GM18502 (cell line): ENCODE measurements around the gene CAPG.
A peak's percentile ranks its signal among the peaks of the same experiment; 100 is the strongest.
"Not testable (repeated sequence)": the region's sequence is repeated elsewhere in the genome, so short reads cannot be mapped to it uniquely, and the experiment has no call there.

ENCODE experiments used
- ATAC-seq: cut with Tn5 transposase; IDR thresholded peaks from one replicate; pipeline ENCODE4 v1.9.1; 2021; ENCODE audit warnings: mild to moderate bottlenecking; ENCODE audit not compliant: unreplicated experiment, poor library complexity

Gene CAPG

DNA sequence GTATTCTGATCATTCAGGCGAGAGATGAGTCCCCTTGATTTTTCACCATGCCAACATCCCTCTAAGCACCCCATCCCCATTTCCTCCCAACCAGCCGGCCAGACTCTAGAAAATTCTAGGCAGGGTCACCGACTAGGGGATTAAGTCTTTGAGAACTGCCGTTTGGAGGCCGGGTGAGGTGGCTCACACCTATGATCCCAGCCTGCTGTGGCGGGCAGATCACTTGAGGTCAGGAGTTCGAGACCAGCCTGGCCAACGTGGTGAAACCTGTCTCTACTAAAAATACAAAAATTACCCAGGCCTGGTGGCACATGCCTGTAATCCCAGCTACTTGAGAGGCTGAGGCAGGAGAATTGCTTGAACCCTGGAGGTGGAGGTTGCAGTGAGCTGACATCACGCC, 29.4 kb upstream of the CAPG start:
- ATAC-seq: not testable (repeated sequence)

DNA sequence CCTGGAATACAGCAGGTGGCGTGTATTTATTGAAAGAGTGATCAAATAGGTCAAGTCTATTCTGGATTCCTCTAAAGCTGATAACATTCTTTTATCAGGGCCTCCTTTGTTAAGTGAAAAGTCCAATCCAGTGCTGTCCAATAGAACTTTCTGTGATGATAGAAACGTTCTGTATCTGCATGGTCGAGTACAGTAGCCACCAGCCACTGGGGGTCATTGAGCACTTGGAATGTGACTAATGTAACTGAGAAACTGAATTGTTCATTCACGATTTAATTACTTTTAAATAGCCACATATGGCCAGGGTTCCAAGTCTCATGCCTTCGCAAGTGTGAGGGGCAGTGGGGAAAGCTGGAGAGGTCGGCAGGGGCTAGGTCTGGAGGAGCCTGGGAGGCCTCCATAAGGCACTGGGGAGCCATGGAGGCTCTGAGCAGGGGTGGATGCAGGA, 28.9 kb upstream of the CAPG start:
- ATAC-seq: no peak

DNA sequence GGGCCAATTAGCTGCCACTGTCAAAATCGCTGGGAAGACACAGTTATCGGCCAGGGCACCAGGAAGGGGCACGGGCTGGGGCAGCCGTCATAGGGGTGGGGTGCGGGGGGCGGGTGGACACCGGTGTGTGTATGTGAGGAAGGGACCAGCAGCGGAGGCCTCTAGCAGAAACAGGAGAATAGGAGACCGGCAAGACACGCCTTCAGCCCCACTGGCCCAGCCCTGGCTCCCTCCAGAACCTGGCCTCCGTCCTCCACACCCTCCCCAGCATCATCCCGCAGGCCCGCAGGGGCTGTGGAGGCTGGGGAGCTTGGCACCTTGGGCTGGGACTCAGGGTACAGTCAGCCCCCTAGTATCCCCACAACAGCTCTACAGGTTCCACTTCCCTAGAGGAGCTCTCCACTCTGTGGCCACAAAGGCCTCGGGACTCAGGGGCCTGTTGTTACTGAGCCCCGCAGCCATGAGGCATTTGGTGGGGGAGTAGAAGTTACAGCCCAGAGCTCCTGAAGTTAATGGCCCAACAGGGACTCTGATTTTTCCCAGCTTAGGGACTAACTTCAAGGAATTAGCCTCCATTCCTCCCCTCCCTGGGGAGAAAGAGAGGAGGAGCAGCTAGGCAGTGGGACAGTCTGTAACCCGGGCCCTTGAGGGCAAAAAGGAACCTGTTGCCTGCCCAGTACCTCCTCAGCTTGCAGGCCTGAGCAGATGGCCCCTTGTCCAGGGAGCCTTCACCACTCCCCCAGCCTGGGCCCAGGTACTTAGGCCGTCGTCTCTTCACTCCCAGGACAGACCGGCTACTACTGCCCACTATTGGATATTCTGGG, 28.2 kb upstream of the CAPG start:
- no peak for ATAC-seq

DNA sequence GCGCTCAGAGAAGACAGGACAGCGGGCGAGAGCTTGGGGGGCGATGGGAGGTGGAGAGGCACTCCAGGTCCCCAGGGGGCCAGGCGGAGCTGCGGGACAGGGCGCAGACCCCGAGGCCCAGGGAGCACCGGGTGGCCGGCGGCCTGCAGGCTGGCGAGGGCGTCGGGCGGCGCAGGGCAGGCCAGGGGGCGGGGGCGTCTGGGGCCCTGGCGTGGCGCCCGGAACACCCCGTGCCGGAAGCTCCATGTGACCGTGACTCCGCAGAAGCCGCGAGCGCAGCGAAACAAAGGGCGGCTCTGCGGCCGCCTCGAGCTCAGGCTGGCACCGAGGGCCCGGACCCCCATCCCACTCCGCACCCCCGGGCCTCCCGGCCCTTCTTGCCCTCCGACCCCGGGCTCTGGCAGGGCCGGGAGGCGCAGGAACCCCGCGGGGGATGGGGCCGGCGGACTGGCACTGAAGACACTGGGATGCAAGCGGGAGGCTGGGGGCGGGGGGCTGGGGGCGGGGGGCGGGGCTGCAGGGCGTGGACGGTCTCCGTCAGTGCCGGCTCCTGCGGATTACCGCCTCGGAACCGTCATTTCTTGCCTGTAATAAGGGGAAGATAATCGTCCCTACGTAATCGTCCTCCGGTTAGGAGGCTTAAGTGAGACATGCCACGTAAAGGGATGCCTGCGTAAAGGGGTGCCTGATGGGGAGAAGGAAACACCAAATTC, 27.5 kb upstream of the CAPG start:
- ATAC-seq: peak; percentile 85

DNA sequence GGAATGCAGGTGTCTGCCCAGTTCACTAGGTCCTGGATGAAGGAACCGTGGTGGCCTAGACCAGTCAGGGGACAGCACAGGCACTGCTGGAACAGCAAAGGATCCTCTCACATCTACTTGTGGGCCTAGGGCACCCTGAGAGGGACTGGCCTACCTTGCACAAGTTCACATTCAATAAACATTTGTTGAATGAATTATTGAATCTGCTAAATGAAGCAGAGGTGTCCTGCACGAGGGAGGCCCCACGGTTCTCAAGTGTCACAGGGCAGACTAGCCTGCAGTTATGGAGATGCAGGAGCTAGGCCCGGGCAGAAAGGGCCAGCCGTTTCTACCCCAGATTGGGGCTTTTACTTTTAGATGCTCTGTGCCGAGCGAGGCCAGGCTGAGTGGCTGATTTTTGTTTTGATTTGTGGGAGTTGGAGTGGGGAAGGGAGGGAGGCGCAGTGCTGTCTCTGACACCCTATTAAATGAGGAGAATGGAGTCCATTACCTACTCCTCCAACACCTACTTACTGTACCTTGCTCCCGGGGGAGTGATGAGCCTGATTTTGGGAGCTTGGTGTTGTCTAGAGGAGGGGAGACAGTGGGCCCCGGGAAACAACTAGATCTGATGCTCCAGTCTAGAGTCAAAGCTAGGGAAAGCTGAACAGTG, 26.8 kb upstream of the CAPG start:
- ATAC-seq: peak; percentile 9

DNA sequence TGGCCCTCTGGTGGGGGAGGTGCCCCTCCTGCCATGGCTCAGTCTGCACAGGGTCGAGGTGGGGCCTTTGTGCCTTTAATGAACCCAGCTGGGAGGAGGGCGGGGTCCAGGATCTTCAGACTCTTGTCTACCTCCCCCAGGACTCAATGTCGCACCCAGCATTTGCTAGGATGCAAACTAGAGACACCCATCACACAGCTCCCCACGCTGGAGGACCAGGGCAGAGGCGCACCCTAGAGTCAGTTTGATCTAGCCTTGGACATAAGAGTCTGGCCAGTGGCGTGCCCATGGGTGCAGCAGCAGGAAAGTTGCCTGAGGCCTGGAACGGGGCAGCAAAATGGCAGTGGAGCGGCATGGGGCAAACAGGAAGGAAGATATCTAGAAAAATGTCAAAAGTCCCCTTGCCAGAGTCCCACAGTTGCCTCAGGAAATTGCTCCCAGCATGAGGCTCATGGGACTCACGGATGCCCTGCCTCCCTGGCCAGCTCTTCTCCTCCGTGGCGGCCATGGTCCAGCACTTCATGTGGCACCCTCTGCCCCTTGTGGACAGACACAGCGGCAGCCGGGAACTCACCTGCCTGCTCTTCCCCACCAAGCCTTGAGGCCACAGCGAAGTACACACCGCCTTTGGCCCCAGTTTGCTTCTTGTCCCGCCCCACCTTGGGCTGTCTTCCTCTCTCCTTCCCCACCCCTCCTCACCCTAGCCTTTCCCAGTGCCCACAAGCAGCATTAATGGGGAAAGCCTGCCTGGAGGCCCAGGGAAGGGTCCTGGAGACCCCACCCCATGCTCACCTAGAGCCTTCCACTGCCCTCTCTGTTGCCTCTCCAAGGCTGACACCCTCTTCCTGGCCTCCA, 26.0 kb upstream of the CAPG start:
- ATAC-seq: no peak

DNA sequence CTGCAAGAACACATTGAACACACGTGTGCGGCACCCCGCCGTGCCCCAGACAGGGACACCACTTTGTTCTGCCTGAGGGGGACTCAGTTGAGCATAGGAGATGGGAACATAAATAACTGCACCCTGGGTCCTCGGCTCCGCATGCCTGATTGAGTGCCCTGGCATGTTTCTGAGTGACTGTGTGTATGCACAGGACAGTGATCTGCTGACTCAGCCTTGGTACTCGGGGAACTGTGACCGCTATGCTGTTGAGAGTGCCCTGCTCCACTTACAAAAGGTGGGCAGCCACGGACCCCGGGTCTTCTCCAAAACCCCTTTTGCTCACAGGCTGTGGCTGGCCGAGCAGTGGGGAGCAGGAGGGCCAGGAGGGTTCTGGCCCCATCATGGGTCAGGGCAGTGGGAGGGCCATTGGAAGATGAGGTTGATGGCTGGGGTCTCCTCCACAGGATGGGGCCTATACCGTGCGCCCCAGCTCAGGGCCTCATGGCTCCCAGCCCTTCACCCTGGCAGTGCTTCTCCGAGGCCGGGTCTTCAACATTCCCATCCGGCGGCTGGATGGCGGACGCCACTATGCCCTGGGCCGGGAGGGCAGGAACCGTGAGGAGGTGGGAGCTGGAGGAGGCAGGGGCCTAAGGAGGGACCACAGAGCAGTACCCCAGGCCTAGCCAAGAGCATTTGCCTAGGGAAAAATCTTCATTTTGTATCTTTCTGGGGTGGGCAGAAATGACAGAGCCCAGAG, 25.2 kb upstream of the CAPG start:
- ATAC-seq: no peak

DNA sequence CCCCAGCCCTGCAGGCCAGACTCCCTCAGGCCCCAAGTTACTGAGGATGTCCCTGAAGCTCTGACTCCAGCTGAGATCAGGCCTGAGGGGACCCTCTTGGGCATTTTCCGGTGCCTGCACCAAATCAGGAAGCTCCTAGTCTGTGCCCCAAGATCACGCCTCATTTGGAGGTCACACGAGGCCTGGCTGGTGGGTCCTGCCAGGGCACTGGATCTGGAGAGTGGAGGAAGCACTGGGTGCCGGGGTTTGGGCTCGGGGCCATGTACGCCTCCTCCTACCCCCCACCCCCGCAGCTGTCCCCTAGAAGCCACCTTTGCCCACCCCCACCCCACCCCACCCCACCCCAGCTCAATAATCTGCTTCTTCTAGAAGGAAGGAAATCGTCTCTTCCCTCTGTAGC, 24.5 kb upstream of the CAPG start:
- ATAC-seq: no peak

DNA sequence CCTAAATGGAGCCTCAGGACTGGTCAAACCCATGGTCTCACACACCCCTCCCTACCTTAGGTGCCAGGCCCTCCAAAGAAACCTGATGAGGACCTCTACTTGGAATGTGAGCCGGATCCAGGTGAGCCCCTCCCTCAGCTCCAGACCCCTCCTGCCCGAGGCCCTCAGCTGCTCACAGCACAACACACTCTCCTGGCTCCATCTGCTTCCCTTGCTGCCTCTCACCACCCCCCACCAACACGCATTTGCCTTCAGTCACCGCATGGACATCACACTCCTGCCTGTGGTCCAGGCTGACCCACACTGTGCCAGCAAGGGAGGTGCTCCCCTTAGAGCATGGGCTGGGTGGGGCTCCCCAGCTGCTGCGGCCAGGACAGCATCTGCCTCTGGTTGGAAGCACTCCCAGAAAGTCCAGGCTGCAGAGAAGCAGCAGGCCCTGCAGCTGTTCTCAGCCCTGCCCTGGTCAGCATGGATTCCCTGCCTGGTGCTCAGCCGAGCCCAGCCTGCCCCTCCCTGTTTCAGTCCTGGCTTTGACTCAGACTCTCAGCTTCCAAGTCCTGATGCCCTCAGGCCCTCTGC, 23.4 kb upstream of the CAPG start:
- no peak for ATAC-seq

DNA sequence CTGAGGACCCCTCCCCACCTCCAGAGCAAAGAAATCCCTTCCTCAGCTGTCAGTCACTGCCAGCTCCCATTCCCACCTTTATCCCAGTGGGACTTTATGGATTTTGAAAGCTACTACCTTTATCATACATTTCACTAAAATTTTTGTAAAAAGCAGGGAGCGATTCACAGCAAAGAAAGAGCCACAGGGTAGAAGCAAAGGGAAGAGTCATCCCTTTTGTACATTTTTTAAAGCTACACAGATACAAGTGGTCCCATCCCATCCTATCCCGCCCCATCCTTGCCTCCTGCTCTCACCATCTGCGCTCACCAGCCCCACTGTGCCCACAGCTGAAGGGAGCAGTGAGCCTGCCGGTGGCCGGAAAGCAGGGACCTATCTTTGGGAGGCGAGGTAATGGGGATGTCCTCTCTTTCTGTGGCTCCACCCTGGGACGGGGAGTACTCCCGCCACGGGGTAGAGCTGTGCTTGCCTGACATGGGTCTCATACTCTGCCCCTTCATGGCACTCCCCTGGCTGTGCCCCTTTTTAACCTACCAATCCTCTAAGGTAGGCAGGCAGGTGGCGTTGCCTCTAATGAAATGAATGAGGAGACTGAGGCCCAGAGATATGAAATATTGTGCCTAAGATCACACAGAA, 21.5 kb upstream of the CAPG start:
- no peak for ATAC-seq

DNA sequence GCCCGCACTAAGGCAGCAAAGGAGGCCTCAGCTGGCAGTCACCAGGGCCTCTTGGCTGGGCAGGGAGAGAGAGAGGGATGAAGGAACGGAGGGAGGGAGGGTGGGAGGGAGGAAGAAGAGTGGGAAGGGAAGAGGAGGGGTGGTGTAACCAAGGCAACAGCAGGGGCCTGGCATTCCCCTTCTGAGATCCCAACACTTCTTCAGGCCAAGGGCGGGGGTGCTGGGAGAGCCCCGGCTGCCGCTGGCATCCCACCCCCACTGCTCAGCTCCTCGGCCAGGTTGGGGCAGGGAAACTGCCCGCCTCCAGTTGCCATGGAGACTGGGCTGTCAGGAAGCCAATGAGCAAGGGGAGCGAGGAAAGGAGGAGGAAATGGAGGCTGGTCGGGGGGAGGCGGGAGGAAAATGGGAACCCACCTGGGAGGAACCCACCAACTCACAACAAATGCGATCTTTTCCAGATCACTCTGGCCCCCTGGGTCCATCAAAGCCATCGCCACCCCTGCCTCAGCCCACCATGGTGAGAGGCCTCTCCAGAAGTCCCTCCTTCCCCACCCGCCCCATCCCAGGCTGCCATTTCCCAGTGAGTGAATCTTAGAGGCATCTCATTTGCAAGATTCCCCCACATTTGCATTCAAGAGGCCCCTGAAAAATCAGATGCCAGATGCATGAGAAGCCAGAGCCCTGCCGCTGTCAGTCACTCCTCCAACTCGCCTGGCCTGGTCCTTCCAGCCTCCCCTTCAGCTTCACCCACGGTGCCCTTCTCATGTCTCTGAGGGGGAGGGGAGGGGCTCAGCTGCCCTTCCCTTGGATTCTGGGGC, 20.8 kb upstream of the CAPG start:
- ATAC-seq: no peak

DNA sequence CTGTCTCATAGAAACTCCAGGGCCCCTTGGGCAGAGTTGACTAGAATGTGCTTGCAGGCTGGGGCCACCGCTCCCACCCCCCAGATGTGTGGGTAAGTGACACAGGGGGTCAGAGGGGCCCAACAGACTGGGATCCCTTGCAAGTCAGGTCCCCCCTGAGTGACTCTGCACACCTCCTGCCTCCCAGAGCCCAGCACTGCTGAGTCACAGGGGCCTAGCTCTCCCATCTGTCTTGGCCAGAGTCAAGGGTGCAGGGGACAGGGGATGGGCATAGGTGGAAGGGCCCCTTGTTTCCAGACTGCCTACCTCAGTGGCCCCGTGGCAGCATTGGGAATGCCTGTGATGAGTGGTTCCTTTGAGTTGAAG, 19.7 kb upstream of the CAPG start:
- no peak for ATAC-seq

DNA sequence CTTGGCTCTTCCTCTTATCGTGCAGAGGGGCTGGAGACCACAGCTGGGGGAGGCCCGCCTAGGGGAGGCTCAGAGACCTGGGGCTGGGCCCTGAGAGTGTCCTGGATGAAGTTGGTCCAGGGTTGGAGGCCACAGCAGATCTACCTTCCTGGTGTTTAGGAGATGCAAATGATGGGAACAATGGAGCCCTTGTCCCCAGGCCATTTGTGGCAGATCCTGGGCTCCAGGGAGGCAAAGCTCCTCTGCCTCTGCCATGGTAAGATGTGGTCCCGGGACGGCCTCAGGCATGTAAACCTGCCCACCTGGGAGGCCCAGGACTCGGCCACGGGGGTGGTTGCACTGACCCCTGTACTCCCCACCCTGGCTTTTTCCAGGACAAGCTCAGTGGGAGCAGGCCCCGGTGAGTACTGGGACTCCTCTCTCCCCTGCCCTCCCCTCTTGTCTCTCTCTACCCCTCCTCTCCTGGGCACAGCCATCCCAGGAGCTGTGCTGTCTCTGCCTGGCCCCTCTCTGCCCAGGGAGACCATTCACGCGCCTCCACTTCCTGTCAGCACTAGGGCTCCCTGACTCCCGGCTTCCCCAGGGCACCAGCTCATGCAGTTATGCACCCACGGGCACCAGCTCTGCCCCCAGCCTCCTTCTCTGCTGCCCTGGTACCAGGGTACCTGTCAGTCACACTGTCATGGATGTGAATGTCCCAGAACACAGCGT, 19.2 kb upstream of the CAPG start:
- ATAC-seq: no peak

DNA sequence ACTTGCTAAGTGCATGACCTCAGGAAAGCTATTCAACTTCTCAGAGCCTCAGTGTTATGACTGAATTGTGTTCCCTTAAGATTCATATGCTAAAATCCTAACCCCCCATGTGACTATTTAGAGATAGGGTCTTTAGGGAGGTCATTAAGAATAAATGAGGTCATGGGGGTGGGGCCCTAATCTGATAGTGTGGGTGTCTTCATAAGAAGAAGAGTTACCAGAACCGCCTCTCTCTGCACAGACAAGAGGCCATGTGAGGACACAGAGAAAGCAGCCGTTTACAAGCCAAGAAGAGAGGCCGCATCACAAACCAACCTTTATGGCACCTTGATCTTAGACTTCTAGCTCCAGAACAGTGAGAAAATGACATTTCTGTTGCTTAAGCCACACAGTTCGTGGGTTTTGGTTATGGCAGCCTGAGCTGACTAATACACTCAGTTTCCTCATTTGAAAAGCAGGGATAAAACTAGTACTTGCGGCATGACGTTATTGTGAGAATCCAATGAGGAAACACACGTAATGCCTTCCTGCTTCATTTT, 18.2 kb upstream of the CAPG start:
- no peak for ATAC-seq

DNA sequence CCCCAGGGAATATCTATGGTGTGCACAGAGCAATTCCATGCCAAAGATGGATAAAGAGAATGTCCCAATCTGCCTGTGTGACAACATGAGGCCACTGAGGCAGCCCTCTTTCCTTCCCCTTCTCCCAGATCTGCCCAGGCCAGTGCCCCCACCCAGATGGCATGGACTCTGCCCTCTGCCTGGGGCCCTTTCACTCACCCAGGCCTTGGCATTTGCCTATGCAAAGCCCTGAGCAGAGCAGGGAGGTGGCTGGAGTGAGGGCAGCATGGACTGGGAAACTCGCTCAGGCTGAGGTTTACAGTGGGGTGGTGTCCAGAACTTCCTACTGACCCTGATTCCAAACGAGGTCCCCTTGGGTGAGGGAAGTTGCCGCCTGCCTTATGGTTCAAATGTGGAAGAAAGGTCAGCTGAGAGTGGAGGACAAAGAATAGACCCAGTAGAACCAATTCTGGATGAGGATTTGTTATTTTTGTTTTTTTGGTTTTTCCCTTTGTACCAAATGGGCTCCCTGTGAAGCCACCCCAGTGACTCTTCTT, 17.2 kb upstream of the CAPG start:
- no peak for ATAC-seq

DNA sequence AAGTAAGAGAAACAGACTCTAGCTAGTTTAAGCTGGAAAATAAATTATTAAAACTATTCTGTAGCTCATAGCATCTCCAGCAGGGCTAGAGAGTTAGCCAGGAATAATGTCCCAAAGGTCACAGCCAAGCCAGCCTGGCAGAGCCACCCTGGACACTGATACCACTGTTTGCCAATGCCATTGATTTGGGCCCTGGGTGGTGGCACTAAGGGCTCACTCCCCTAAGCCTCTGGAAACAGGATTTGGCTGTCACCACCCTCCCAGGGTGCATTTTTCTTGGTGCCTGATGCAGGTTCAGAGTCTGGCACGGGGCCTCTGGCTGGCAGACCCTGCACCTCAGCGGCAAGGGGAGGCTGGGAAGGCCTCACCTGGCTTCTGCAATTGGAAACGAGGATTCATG, 15.4 kb upstream of the CAPG start:
- ATAC-seq: no peak

DNA sequence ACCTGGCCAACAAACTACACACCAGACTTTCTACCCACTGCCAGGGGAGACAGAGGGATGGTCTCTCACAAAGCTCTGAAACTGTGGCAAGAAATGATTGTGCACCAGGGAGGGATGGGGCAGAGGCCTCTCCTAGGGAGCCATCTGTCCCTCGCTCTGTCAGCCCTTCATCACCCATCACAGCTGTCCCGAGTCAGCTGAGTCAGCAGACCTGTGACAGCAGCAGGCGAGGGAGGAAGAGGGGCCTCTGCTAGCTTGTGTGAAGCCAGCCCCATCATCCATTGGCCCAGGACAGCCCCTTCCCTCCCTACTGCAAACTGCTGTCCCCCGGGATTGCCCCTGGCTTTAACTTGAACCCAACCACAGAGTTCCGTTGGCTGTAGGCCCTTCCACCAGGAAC, 13.4 kb upstream of the CAPG start:
- ATAC-seq: no peak
